ENCODE results near the gene DDX11. TPM values are rescaled to one million over a fixed set of nuclear protein-coding genes. Genes with fewer than 3 reads are reported as not detected.
"Not testable (repeated sequence)": the region's sequence is repeated elsewhere in the genome, so short reads cannot be mapped to it uniquely, and the experiment has no call there.

DDX11 gene
- total and polyA plus RNA-seq, 12 donors: 4.9 to 49.1 (median 17.0) TPM

GRCh38 chr12:31122481-31122880, 48.8 kb downstream of the DDX11 start:
- no peak for TF ChIP-seq POLR2A (IDR thresholded peaks at IDR 0.05)
- TF ChIP-seq CTCF (IDR thresholded peaks at IDR 0.05): no peak
- H3K36me3 ChIP-seq (replicated peaks in 1 of 2): no peaks in the 10 kb centered on the region
- WGBS, 4 donors: 73 to 76% methylated on average over 16 to 17 of the region's 19 CpGs; no CpG with 5 or more reads in 2 of the 4 donors
- no peaks in the 10 kb centered on the region for H3K9me3 ChIP-seq (replicated peaks in 1 of 3)
- H3K27ac ChIP-seq: no peak overlapping the region
- peaks cover 0 to 3% of the 10 kb centered on the region in 2 donors for H3K4me1 ChIP-seq (replicated peaks in 1 of 2)
- DNase-seq: no peak
- intact Hi-C loops (cut with DNase I): no loop called here
- peaks cover 6% of the 10 kb centered on the region for H3K27me3 ChIP-seq
- no peak overlapping the region for H3K4me3 ChIP-seq

- H3K9me3 ChIP-seq (replicated peaks in 1 of 3); H3K27ac ChIP-seq; intact Hi-C loops (cut with DNase I); H3K4me1 ChIP-seq (replicated peaks in 1 of 2); H3K4me3 ChIP-seq; DNase-seq; H3K36me3 ChIP-seq (replicated peaks in 1 of 2); H3K27me3 ChIP-seq: not testable (repeated sequence)
- WGBS, 4 donors: 52 to 76% (median 67%) methylated on average over 8 of the region's 8 CpGs
These were observed 50.5 kb downstream of the DDX11 start for GRCh38 chr12:31124158-31124557.

GRCh38 chr12:31125171-31125570, 51.5 kb downstream of the DDX11 start:
- H3K4me1 ChIP-seq (replicated peaks in 1 of 2); H3K27me3 ChIP-seq; DNase-seq; intact Hi-C loops (cut with DNase I); H3K9me3 ChIP-seq (replicated peaks in 1 of 3); H3K4me3 ChIP-seq; H3K27ac ChIP-seq; H3K36me3 ChIP-seq (replicated peaks in 1 of 2): not testable (repeated sequence)
- 63 to 81% (median 76%) methylated on average over 1 to 2 of the region's 2 CpGs for WGBS, 4 donors

- H3K9me3 ChIP-seq (replicated peaks in 1 of 3); H3K36me3 ChIP-seq (replicated peaks in 1 of 2); DNase-seq; H3K4me3 ChIP-seq; H3K27me3 ChIP-seq; intact Hi-C loops (cut with DNase I); H3K4me1 ChIP-seq (replicated peaks in 1 of 2); H3K27ac ChIP-seq: not testable (repeated sequence)
- WGBS, 4 donors: 67 to 74% (median 70%) methylated on average over 2 of the region's 4 CpGs; no CpG with 5 or more reads in 1 of the 4 donors
These were observed 53.7 kb downstream of the DDX11 start for GRCh38 chr12:31127209-31127848.

GRCh38 chr12:31136581-31136980, 62.9 kb downstream of the DDX11 start:
- H3K27me3 ChIP-seq; H3K4me1 ChIP-seq (replicated peaks in 1 of 2); intact Hi-C loops (cut with DNase I): not testable (repeated sequence)

GRCh38 chr12:31144768-31145167, 71.1 kb downstream of the DDX11 start:
- H3K36me3 ChIP-seq (replicated peaks in 1 of 2); DNase-seq; H3K27me3 ChIP-seq; H3K4me1 ChIP-seq (replicated peaks in 1 of 2); H3K9me3 ChIP-seq (replicated peaks in 1 of 3); H3K4me3 ChIP-seq; intact Hi-C loops (cut with DNase I); H3K27ac ChIP-seq: not testable (repeated sequence)
- 32 to 47% (median 45%) methylated on average over 9 of the region's 9 CpGs for WGBS, 4 donors

More at GRCh38 chr12:31136581-31136980, 62.9 kb downstream of the DDX11 start:
- H3K27ac ChIP-seq; H3K4me3 ChIP-seq; H3K36me3 ChIP-seq (replicated peaks in 1 of 2); H3K9me3 ChIP-seq (replicated peaks in 1 of 3); DNase-seq: not testable (repeated sequence)
- 45 to 64% (median 52%) methylated on average over 2 of the region's 2 CpGs for WGBS, 4 donors

- H3K27ac ChIP-seq; intact Hi-C loops (cut with DNase I); H3K36me3 ChIP-seq (replicated peaks in 1 of 2); H3K4me1 ChIP-seq (replicated peaks in 1 of 2); DNase-seq; H3K4me3 ChIP-seq; H3K27me3 ChIP-seq; H3K9me3 ChIP-seq (replicated peaks in 1 of 3): not testable (repeated sequence)
- WGBS, 4 donors: 36 to 48% (median 45%) methylated on average over 4 to 6 of the region's 6 CpGs
These were observed 71.6 kb downstream of the DDX11 start for GRCh38 chr12:31145296-31145695.

- H3K27ac ChIP-seq; H3K4me1 ChIP-seq (replicated peaks in 1 of 2); H3K9me3 ChIP-seq (replicated peaks in 1 of 3); H3K27me3 ChIP-seq; H3K36me3 ChIP-seq (replicated peaks in 1 of 2); DNase-seq; intact Hi-C loops (cut with DNase I); H3K4me3 ChIP-seq: not testable (repeated sequence)
- 88 to 100% (median 98%) methylated on average over 1 to 3 of the region's 3 CpGs for WGBS, 4 donors
These were observed 73.8 kb downstream of the DDX11 start for GRCh38 chr12:31147415-31147814.

GRCh38 chr12:31150766-31151165, 77.1 kb downstream of the DDX11 start:
- H3K27ac ChIP-seq; H3K36me3 ChIP-seq (replicated peaks in 1 of 2); H3K4me3 ChIP-seq; intact Hi-C loops (cut with DNase I); DNase-seq; H3K27me3 ChIP-seq; H3K4me1 ChIP-seq (replicated peaks in 1 of 2); H3K9me3 ChIP-seq (replicated peaks in 1 of 3): not testable (repeated sequence)
- WGBS, 4 donors: 62 to 80% (median 78%) methylated on average over 3 to 4 of the region's 4 CpGs
